HG03432 (cell line): ENCODE results near the gene C7.
"Not testable (repeated sequence)": the region's sequence is repeated elsewhere in the genome, so short reads cannot be mapped to it uniquely, and the experiment has no call there.

Experiments used
- ATAC-seq: cut with Tn5 transposase; IDR thresholded peaks from one replicate; pipeline ENCODE4 v1.9.1; 2021; ENCODE audit warnings: mild to moderate bottlenecking, moderate library complexity; ENCODE audit not compliant: unreplicated experiment

The C7 gene

GRCh38 chr5:40988746-40989510 is 79.6 kb downstream of the C7 start:
- ATAC-seq: no peak

GRCh38 chr5:40991168-40991980 is 82.1 kb downstream of the C7 start:
- no peak for ATAC-seq

- no peak for ATAC-seq
Measured at GRCh38 chr5:40991981-40992559, 82.8 kb downstream of the C7 start.

GRCh38 chr5:40995801-40996586 is 86.7 kb downstream of the C7 start:
- ATAC-seq: no peak

GRCh38 chr5:40999142-40999541 is 89.8 kb downstream of the C7 start:
- no peak for ATAC-seq

- ATAC-seq: no peak
Measured at GRCh38 chr5:40999966-41000365, 90.7 kb downstream of the C7 start.

GRCh38 chr5:41003670-41004376 is 94.5 kb downstream of the C7 start:
- no peak for ATAC-seq

GRCh38 chr5:41004931-41005330 is 95.6 kb downstream of the C7 start:
- no peak for ATAC-seq

DNA sequence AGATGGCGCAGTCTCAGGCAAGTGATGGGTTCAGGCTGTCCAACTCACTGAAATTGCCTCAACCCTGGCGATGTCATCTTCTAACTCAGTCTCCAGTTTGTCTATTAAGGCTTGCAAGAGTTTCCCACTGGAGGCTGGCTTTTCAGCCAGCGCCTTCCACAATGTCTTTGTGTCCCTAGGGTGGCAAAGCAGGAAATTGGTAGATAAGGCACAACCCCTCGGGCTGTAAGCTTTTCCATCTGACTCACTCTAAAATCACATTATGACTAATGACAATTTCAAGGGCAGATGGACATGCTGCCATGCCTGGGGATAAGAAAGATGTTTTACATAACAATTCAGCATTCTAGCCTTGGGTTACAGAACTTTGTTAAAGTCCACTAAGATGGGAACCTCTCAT is 99.9 kb downstream of the C7 start:
- ATAC-seq: no peak

- no peak for ATAC-seq
Measured at GRCh38 chr5:41010572-41010971, 101.3 kb downstream of the C7 start.

- no peak for ATAC-seq
Measured at GRCh38 chr5:41012318-41012717, 103.0 kb downstream of the C7 start.

GRCh38 chr5:41022600-41022999 is 113.3 kb downstream of the C7 start:
- ATAC-seq: not testable (repeated sequence)
